GM19025 (cell line): ENCODE measurements around the gene LNX1.
"Not testable (repeated sequence)": the region's sequence is repeated elsewhere in the genome, so short reads cannot be mapped to it uniquely, and the experiment has no call there.

Experiments used
- ATAC-seq: cut with Tn5 transposase; IDR thresholded peaks from one replicate; pipeline ENCODE4 v1.9.1; 2021; ENCODE audit warnings: mild to moderate bottlenecking, low read depth, moderate library complexity; ENCODE audit not compliant: unreplicated experiment

Gene LNX1

GRCh38 chr4:53477636-53478035 is 113.7 kb downstream of the LNX1 start:
- no peak for ATAC-seq

GRCh38 chr4:53477038-53477565 is 114.2 kb downstream of the LNX1 start:
- ATAC-seq, result no peak

GRCh38 chr4:53476232-53477037 is 114.9 kb downstream of the LNX1 start:
- ATAC-seq, result no peak

GRCh38 chr4:53466576-53466975 is 124.7 kb downstream of the LNX1 start:
- not testable (repeated sequence) for ATAC-seq

- no peak for ATAC-seq
These were observed 125.4 kb downstream of the LNX1 start for GRCh38 chr4:53465891-53466290.

- no peak for ATAC-seq
These were observed 126.0 kb downstream of the LNX1 start for GRCh38 chr4:53465281-53465680.

- no peak for ATAC-seq
These were observed 127.9 kb downstream of the LNX1 start for GRCh38 chr4:53463340-53463739.

- ATAC-seq, result no peak
These were observed 130.0 kb downstream of the LNX1 start for GRCh38 chr4:53461244-53461643.

GRCh38 chr4:53459548-53459947 is 131.7 kb downstream of the LNX1 start:
- ATAC-seq, result no peak

- ATAC-seq, result no peak
These were observed 135.1 kb downstream of the LNX1 start for GRCh38 chr4:53456178-53456577.

- no peak for ATAC-seq
These were observed 135.5 kb downstream of the LNX1 start for GRCh38 chr4:53455766-53456165.

- ATAC-seq, result no peak
These were observed 137.9 kb downstream of the LNX1 start for GRCh38 chr4:53453385-53453784.

GRCh38 chr4:53450773-53451172 is 140.5 kb downstream of the LNX1 start:
- no peak for ATAC-seq

- no peak for ATAC-seq
These were observed 146.3 kb downstream of the LNX1 start for GRCh38 chr4:53444954-53445353.

- ATAC-seq, result no peak
These were observed 149.7 kb downstream of the LNX1 start for GRCh38 chr4:53441564-53441963.

- no peak for ATAC-seq
These were observed 155.0 kb downstream of the LNX1 start for GRCh38 chr4:53436251-53436650.

GRCh38 chr4:53432528-53433424 is 158.5 kb downstream of the LNX1 start:
- no peak for ATAC-seq

GRCh38 chr4:53431052-53431451 is 160.2 kb downstream of the LNX1 start:
- ATAC-seq, result no peak

GRCh38 chr4:53427366-53427765 is 163.9 kb downstream of the LNX1 start:
- ATAC-seq, result no peak

- ATAC-seq, result no peak
These were observed 167.0 kb downstream of the LNX1 start for GRCh38 chr4:53424280-53424679.

- ATAC-seq, result no peak
These were observed 168.9 kb downstream of the LNX1 start for GRCh38 chr4:53422367-53422766.
